Activated CD4-positive, alpha-beta T cell treated with anti-CD3 and anti-CD28 coated beads, Interleukin-10, Interleukin-2, amounts not matched to agents 100 ng/mL and 50 ng/mL, durations not matched to agents 16 hours and 8 hours (primary cell): ENCODE measurements around the gene SPOCD1.
"Not testable (repeated sequence)": the region's sequence is repeated elsewhere in the genome, so short reads cannot be mapped to it uniquely, and the experiment has no call there.

Source experiments
- DNase-seq: peaks from one replicate; pipeline ENCODE4 v3.0.0-alpha.2; 2020

Gene SPOCD1

GRCh38 chr1:31828926-31829690 lies 13.3 kb upstream of the SPOCD1 start:
- no peak for DNase-seq

GRCh38 chr1:31828341-31828740 lies 12.5 kb upstream of the SPOCD1 start:
- DNase-seq, result no peak

GRCh38 chr1:31823780-31824179 lies 8.0 kb upstream of the SPOCD1 start:
- no peak for DNase-seq

- no peak for DNase-seq
Measured at GRCh38 chr1:31822766-31823165, 6.9 kb upstream of the SPOCD1 start.

- DNase-seq, result not testable (repeated sequence)
Measured at GRCh38 chr1:31820196-31820595, 4.4 kb upstream of the SPOCD1 start.

- DNase-seq, result no peak
Measured at GRCh38 chr1:31818206-31818605, 2.4 kb upstream of the SPOCD1 start.

- not testable (repeated sequence) for DNase-seq
Measured at GRCh38 chr1:31816947-31817346, 1.1 kb upstream of the SPOCD1 start.

- not testable (repeated sequence) for DNase-seq
Measured at GRCh38 chr1:31816501-31816900, 679 bp upstream of the SPOCD1 start.

- DNase-seq, result no peak
Measured at GRCh38 chr1:31815307-31815645, 546 bp downstream of the SPOCD1 start.

- no peak for DNase-seq
Measured at GRCh38 chr1:31814631-31815306, 1.1 kb downstream of the SPOCD1 start.

- no peak for DNase-seq
Measured at GRCh38 chr1:31814041-31814511, 1.7 kb downstream of the SPOCD1 start.

GRCh38 chr1:31812158-31812829 lies 3.5 kb downstream of the SPOCD1 start:
- DNase-seq, result no peak

GRCh38 chr1:31811605-31812004 lies 4.2 kb downstream of the SPOCD1 start:
- DNase-seq, result no peak

- no peak for DNase-seq
Measured at GRCh38 chr1:31809698-31810097, 6.1 kb downstream of the SPOCD1 start.

- DNase-seq, result no peak
Measured at GRCh38 chr1:31807273-31808048, 8.4 kb downstream of the SPOCD1 start.

GRCh38 chr1:31805318-31805717 lies 10.5 kb downstream of the SPOCD1 start:
- no peak for DNase-seq

GRCh38 chr1:31804098-31804497 lies 11.7 kb downstream of the SPOCD1 start:
- DNase-seq, result no peak

GRCh38 chr1:31803610-31804009 lies 12.2 kb downstream of the SPOCD1 start:
- no peak for DNase-seq

- DNase-seq, result no peak
Measured at GRCh38 chr1:31802190-31803150, 13.4 kb downstream of the SPOCD1 start.

- no peak for DNase-seq
Measured at GRCh38 chr1:31801458-31801857, 14.4 kb downstream of the SPOCD1 start.

- no peak for DNase-seq
Measured at GRCh38 chr1:31800674-31800967, 15.2 kb downstream of the SPOCD1 start.
